Mesothelial cell of epicardium (in vitro differentiated cells): ENCODE data around the gene ESYT2. TPM values are rescaled to one million over a fixed set of nuclear protein-coding genes. Genes with fewer than 3 reads are reported as not detected.

Source experiments
- DNase-seq, 2 experiments: peaks; one replicate each; pipeline ENCODE4 v3.0.0; 2021; ENCODE audit warnings: low spot score in 2 of 2; ENCODE audit not compliant: unreplicated experiment in 2 of 2
- H3K27ac Mint-ChIP-seq: 2 replicates; pipeline ENCODE4 v1.8.0; 2021; ENCODE audit warnings: mixed read lengths
- H3K27me3 Mint-ChIP-seq: 2 replicates; pipeline ENCODE4 v1.8.0; 2021; ENCODE audit warnings: low read depth, mixed read lengths
- H3K36me3 Mint-ChIP-seq: 2 replicates; pipeline ENCODE4 v1.8.0; 2021; ENCODE audit warnings: mixed read lengths
- H3K4me1 Mint-ChIP-seq: 2 replicates; pipeline ENCODE4 v1.8.0; 2021; ENCODE audit warnings: mixed read lengths
- H3K4me3 Mint-ChIP-seq: 2 replicates; pipeline ENCODE4 v1.8.0; 2021; ENCODE audit warnings: mild to moderate bottlenecking, moderate library complexity, mixed read lengths
- H3K9me3 Mint-ChIP-seq: 2 replicates; pipeline ENCODE4 v1.8.0; 2021; ENCODE audit warnings: mixed read lengths
- CTCF ChIP-seq: fragments of 200-600 bp; sonication (generic); IDR thresholded peaks from one replicate; pipeline ENCODE4 v1.5.0; 2021; ENCODE audit warnings: antibody characterized with exemption; ENCODE audit not compliant: unreplicated experiment
- total RNA-seq: library from RNA; stranded (reverse); gene quantifications from 3 replicates; pipeline ENCODE4 v1.2.1, GENCODE V29; 2021

The ESYT2 gene
- total RNA-seq, 1 donor from 2014 or later, result 37.1 TPM

GRCh38 chr7:158784270-158784669 is 45.0 kb downstream of the ESYT2 start:
- H3K9me3 Mint-ChIP-seq, result no peaks in the 10 kb centered on the region
- H3K4me1 Mint-ChIP-seq, result peaks cover 2% of the 10 kb centered on the region
- DNase-seq, result no peak
- no peak overlapping the region for H3K27ac Mint-ChIP-seq
- no peak overlapping the region for H3K4me3 Mint-ChIP-seq
- peaks cover 7% of the 10 kb centered on the region for H3K36me3 Mint-ChIP-seq
- TF ChIP-seq CTCF, result no peak
- H3K27me3 Mint-ChIP-seq, result no peaks in the 10 kb centered on the region

GRCh38 chr7:158783595-158783994 is 45.7 kb downstream of the ESYT2 start:
- H3K27ac Mint-ChIP-seq, result no peak overlapping the region
- no peak overlapping the region for H3K4me3 Mint-ChIP-seq
- DNase-seq, result no peak
- no peak for TF ChIP-seq CTCF
- peaks cover 7% of the 10 kb centered on the region for H3K36me3 Mint-ChIP-seq
- H3K4me1 Mint-ChIP-seq, result peaks cover 9% of the 10 kb centered on the region
- no peaks in the 10 kb centered on the region for H3K9me3 Mint-ChIP-seq
- H3K27me3 Mint-ChIP-seq, result no peaks in the 10 kb centered on the region

- DNase-seq, result no peak
- H3K36me3 Mint-ChIP-seq, result peaks cover 6% of the 10 kb centered on the region
- H3K27me3 Mint-ChIP-seq, result no peaks in the 10 kb centered on the region
- no peak for TF ChIP-seq CTCF
- H3K9me3 Mint-ChIP-seq, result no peaks in the 10 kb centered on the region
- H3K27ac Mint-ChIP-seq, result no peak overlapping the region
- H3K4me1 Mint-ChIP-seq, result peaks cover 12% of the 10 kb centered on the region
- H3K4me3 Mint-ChIP-seq, result no peak overlapping the region
These were observed 46.4 kb downstream of the ESYT2 start for GRCh38 chr7:158782761-158783401.

- H3K36me3 Mint-ChIP-seq, result peaks cover 3% of the 10 kb centered on the region
- no peak for TF ChIP-seq CTCF
- no peaks in the 10 kb centered on the region for H3K9me3 Mint-ChIP-seq
- no peak for DNase-seq
- peaks cover 12% of the 10 kb centered on the region for H3K4me1 Mint-ChIP-seq
- no peak overlapping the region for H3K27ac Mint-ChIP-seq
- H3K27me3 Mint-ChIP-seq, result no peaks in the 10 kb centered on the region
- H3K4me3 Mint-ChIP-seq, result no peak overlapping the region
These were observed 47.2 kb downstream of the ESYT2 start for GRCh38 chr7:158781974-158782664.

- no peak for TF ChIP-seq CTCF
- Mint-ChIP-seq H3K36me3 (no peaks in the 10 kb centered on the region), H3K4me1 (peaks cover 12% of the 10 kb centered on the region), H3K9me3 (no peaks in the 10 kb centered on the region), H3K4me3 (no peak overlapping the region), H3K27me3 (no peaks in the 10 kb centered on the region), H3K27ac (no peak overlapping the region)
- DNase-seq, result no peak
These were observed 47.9 kb downstream of the ESYT2 start for GRCh38 chr7:158781217-158781973.
